Endometrium (tissue), 2 donors: ENCODE measurements around the gene PPM1G.
A peak's percentile ranks its signal among the peaks of the same experiment; 100 is the strongest.

ENCODE experiments used
- FAIRE-seq: peaks from 2 replicates; lab custom pipeline; 2012; peaks lifted over from hg19 to GRCh38; lab: Jason Lieb, UNC
- donor health status: control.
- donor health status: control.

The PPM1G gene

GRCh38 chr2:27412419-27413152, 3.2 kb upstream of the PPM1G start:
- FAIRE-seq = no peak

GRCh38 chr2:27408601-27409320, 630 bp downstream of the PPM1G start:
- no peak for FAIRE-seq

- no peak for FAIRE-seq
Observed at GRCh38 chr2:27407798-27408491, 1.4 kb downstream of the PPM1G start.

- no peak for FAIRE-seq
Observed at GRCh38 chr2:27400348-27401135, 8.8 kb downstream of the PPM1G start.

GRCh38 chr2:27398962-27399361, 10.4 kb downstream of the PPM1G start:
- no peak for FAIRE-seq

- FAIRE-seq = no peak
Observed at GRCh38 chr2:27393225-27393624, 16.2 kb downstream of the PPM1G start.

- no peak for FAIRE-seq
Observed at GRCh38 chr2:27390822-27391679, 18.3 kb downstream of the PPM1G start.

- FAIRE-seq = no peak
Observed at GRCh38 chr2:27381577-27382181, 27.7 kb downstream of the PPM1G start.

- peak; percentile 77 for FAIRE-seq
Observed at GRCh38 chr2:27380626-27381545, 28.5 kb downstream of the PPM1G start, which contains the start of gene ZNF513. Gene ZNF513 (minus strand): TSS chr2:27380734. CDS start chr2:27380526, 208 bp downstream.

- no peak for FAIRE-seq
Observed at GRCh38 chr2:27379836-27380625, 29.4 kb downstream of the PPM1G start.

- no peak for FAIRE-seq
Observed at GRCh38 chr2:27379383-27379835, 30.0 kb downstream of the PPM1G start.

GRCh38 chr2:27378809-27379290, 30.5 kb downstream of the PPM1G start:
- FAIRE-seq = no peak

- no peak for FAIRE-seq
Observed at GRCh38 chr2:27378096-27378808, 31.1 kb downstream of the PPM1G start.

- no peak for FAIRE-seq
Observed at GRCh38 chr2:27377618-27378095, 31.7 kb downstream of the PPM1G start.

GRCh38 chr2:27376866-27377617, 32.3 kb downstream of the PPM1G start:
- no peak for FAIRE-seq

GRCh38 chr2:27376151-27376865, 33.1 kb downstream of the PPM1G start:
- no peak for FAIRE-seq
